Measurements from ENCODE around the gene WWOX. TPM values are rescaled to one million over a fixed set of nuclear protein-coding genes. Genes with fewer than 3 reads are reported as not detected.

Gene WWOX
- total RNA-seq, 1 donor from 2014 or later, result 28.2 TPM

DNA sequence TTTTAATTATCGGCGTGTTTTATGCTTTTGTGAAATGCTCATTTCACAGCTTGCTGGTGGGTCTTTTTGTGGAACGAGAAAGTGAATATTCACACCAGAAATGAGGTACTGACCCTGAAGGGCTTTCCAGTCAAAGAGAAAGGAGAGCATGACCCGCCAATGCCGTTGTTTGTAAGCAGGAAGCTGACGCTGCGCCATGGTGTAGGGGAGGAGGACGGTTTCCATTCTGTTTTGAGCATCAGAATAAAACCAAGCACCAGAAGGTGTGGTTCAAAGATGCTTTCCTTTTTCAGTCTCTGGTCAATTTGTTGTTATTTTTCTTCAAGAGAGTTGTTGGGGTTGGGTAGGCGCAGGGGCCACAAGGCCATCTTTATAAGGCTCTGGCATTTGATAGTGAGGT lies 669.3 kb downstream of the WWOX start:
- no peak overlapping the region for H3K27ac Mint-ChIP-seq
- no peaks in the 10 kb centered on the region for H3K27me3 Mint-ChIP-seq
- no peaks in the 10 kb centered on the region for H3K36me3 Mint-ChIP-seq
- TF ChIP-seq, protein P1, sequence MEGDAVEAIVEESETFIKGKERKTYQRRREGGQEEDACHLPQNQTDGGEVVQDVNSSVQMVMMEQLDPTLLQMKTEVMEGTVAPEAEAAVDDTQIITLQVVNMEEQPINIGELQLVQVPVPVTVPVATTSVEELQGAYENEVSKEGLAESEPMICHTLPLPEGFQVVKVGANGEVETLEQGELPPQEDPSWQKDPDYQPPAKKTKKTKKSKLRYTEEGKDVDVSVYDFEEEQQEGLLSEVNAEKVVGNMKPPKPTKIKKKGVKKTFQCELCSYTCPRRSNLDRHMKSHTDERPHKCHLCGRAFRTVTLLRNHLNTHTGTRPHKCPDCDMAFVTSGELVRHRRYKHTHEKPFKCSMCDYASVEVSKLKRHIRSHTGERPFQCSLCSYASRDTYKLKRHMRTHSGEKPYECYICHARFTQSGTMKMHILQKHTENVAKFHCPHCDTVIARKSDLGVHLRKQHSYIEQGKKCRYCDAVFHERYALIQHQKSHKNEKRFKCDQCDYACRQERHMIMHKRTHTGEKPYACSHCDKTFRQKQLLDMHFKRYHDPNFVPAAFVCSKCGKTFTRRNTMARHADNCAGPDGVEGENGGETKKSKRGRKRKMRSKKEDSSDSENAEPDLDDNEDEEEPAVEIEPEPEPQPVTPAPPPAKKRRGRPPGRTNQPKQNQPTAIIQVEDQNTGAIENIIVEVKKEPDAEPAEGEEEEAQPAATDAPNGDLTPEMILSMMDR (conservative IDR thresholded peaks at IDR 0.05), result no peak
- H3K4me3 Mint-ChIP-seq, result no peak overlapping the region
- H3K4me1 Mint-ChIP-seq (ENCODE audit: unreplicated experiment), result no peaks in the 10 kb centered on the region
- no peak for DNase-seq (ENCODE audit: extremely low spot score, unreplicated experiment)
- peaks cover 5% of the 10 kb centered on the region for H3K9me3 Mint-ChIP-seq

DNA sequence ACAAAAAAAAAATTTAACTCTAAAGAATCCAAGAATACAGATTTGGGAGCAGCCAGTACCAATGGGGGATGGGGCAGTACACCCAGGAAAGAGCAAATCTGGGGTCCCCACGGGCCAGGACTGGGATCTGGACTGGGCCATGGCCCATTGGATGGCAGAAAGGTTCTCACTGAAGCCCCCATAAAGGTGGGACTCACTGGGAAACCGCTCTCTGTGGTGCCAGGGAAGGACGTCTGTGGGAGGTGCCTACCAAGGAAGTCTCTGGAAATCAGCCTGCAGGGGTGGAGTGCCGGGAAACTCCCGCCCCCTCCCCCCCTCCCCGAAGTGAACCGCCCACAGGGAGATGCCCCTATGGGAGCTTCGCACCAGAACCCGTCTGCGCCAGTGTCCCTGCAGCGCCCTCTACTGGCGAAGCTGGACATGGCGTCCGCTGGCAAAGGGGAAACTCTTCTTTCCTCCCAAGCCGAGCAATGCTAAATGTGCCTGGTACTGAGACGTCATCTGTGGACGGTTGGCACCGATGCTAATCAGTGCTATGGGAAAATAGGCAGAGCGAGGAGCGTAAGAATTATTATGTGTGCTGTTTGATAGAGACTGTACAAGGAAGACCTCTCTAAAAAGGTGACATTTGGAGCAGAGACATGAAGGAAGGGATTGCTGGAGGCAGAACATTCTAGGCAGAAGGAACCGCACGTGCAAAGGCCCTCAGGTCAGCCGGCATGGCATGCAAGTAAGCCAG lies 671.1 kb downstream of the WWOX start:
- Mint-ChIP-seq H3K27me3 (no peaks in the 10 kb centered on the region), H3K27ac (no peak overlapping the region), H3K4me3 (no peak overlapping the region), H3K36me3 (no peaks in the 10 kb centered on the region), H3K9me3 (peaks cover 5% of the 10 kb centered on the region), H3K4me1 (ENCODE audit: unreplicated experiment) (no peaks in the 10 kb centered on the region)
- TF ChIP-seq, protein P1 (conservative IDR thresholded peaks at IDR 0.05), result peak; percentile 81
- DNase-seq (ENCODE audit: extremely low spot score, unreplicated experiment), result no peak

DNA sequence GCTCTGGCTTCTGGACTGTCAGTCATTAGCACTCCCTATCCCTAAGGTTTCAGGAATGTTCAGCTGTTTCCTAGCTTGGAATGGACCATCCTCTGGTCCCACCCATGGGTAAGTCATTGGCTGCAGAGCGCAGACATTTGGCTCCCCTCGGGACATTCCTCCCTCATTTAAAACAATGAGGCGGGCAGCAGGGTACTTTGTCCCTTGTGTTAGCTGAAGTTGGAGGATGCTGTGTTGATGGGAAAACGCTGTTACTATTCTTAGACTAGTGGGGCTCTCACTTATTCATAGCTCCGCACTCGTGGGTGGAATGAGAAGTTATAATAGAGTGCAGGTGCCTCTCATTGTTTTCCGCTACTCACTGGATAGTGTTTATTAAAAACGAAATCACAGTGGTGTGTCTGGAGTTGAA lies 673.8 kb downstream of the WWOX start:
- Mint-ChIP-seq H3K27me3 (no peaks in the 10 kb centered on the region), H3K4me1 (ENCODE audit: unreplicated experiment) (no peaks in the 10 kb centered on the region), H3K4me3 (no peak overlapping the region), H3K27ac (no peak overlapping the region), H3K9me3 (peaks cover 5% of the 10 kb centered on the region), H3K36me3 (no peaks in the 10 kb centered on the region)
- DNase-seq (ENCODE audit: extremely low spot score, unreplicated experiment), result no peak
- TF ChIP-seq, protein P1 (conservative IDR thresholded peaks at IDR 0.05), result no peak

DNA sequence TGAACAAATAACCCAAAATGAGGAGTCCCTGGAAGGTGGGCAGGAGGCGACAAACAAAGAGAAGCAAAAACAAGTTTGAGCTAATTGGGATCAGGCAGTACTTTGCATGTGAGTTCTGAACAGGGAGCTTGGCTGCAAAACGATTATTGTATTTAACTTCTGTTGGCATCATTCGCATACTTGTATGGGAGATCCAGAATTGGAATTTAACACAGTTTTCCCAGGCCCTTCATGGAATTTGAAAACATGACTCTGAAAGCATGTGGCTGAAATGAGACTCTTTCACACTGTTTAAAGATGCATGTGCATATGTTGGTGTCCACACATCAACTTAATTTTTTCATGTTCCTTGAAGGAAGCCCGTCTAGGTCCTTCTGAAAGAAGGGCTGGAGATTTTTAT lies 674.3 kb downstream of the WWOX start:
- Mint-ChIP-seq H3K9me3 (peaks cover 5% of the 10 kb centered on the region), H3K27ac (no peak overlapping the region), H3K4me1 (ENCODE audit: unreplicated experiment) (no peaks in the 10 kb centered on the region), H3K36me3 (no peaks in the 10 kb centered on the region), H3K27me3 (no peaks in the 10 kb centered on the region), H3K4me3 (no peak overlapping the region)
- DNase-seq (ENCODE audit: extremely low spot score, unreplicated experiment), result no peak
- TF ChIP-seq, protein P1 (conservative IDR thresholded peaks at IDR 0.05), result no peak

DNA sequence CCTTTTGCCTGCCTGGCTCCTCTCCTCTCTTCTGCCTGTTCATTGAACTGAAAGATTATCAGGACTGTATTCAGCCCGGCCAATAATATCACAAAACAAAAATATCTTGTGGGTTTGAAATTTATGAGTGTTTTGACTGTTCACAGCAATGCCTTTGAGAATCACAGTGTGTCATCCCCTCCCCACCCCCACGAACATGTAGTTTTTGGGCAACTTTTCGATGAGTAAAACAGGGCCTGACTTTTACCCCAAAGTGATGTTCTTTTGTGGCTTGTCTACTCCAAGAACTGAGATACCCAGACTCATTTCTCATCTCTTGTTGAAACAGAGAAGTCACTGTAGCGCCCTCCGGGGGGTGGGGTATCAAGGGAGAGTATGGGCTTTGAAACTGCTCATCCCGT lies 675.7 kb downstream of the WWOX start:
- Mint-ChIP-seq H3K27ac (no peak overlapping the region), H3K27me3 (no peaks in the 10 kb centered on the region), H3K36me3 (no peaks in the 10 kb centered on the region), H3K4me1 (ENCODE audit: unreplicated experiment) (no peaks in the 10 kb centered on the region), H3K4me3 (no peak overlapping the region), H3K9me3 (peaks cover 5% of the 10 kb centered on the region)
- no peak for DNase-seq (ENCODE audit: extremely low spot score, unreplicated experiment)
- TF ChIP-seq, protein P1 (conservative IDR thresholded peaks at IDR 0.05), result no peak
